ENCODE data around the gene MED29. TPM values are rescaled to one million over a fixed set of nuclear protein-coding genes. Genes with fewer than 3 reads are reported as not detected.

MED29 gene
- total RNA-seq, 1 donor from 2014 or later = 25.1 TPM

- DNase-seq (ENCODE audit: extremely low read depth, low read depth, low spot score) = no peak
Measured at GRCh38 chr19:39410017-39410830, 19.0 kb downstream of the MED29 start.

GRCh38 chr19:39410831-39411080 lies 19.6 kb downstream of the MED29 start:
- DNase-seq (ENCODE audit: extremely low read depth, low read depth, low spot score) = no peak

- DNase-seq (ENCODE audit: extremely low read depth, low read depth, low spot score) = no peak
Measured at GRCh38 chr19:39411081-39411831, 20.1 kb downstream of the MED29 start.

GRCh38 chr19:39411832-39412099 lies 20.6 kb downstream of the MED29 start:
- DNase-seq (ENCODE audit: extremely low read depth, low read depth, low spot score) = no peak

- peak; percentile 95 for DNase-seq (ENCODE audit: extremely low read depth, low read depth, low spot score)
Measured at GRCh38 chr19:39412100-39412866, 21.1 kb downstream of the MED29 start, which contains the start of gene PLEKHG2. TSS of gene PLEKHG2 (plus strand) at chr19:39412669. CDS start at chr19:39414087, 1,418 bp downstream.

GRCh38 chr19:39412867-39413271 lies 21.7 kb downstream of the MED29 start:
- DNase-seq (ENCODE audit: extremely low read depth, low read depth, low spot score) = no peak

- DNase-seq (ENCODE audit: extremely low read depth, low read depth, low spot score) = no peak
Measured at GRCh38 chr19:39413272-39413910, 22.2 kb downstream of the MED29 start.

GRCh38 chr19:39413911-39414608 lies 22.9 kb downstream of the MED29 start:
- no peak for DNase-seq (ENCODE audit: extremely low read depth, low read depth, low spot score)

- DNase-seq (ENCODE audit: extremely low read depth, low read depth, low spot score) = no peak
Measured at GRCh38 chr19:39415111-39416046, 24.2 kb downstream of the MED29 start.

GRCh38 chr19:39416152-39417120 lies 25.3 kb downstream of the MED29 start:
- no peak for DNase-seq (ENCODE audit: extremely low read depth, low read depth, low spot score)

- DNase-seq (ENCODE audit: extremely low read depth, low read depth, low spot score) = no peak
Measured at GRCh38 chr19:39417463-39418181, 26.4 kb downstream of the MED29 start.

- no peak for DNase-seq (ENCODE audit: extremely low read depth, low read depth, low spot score)
Measured at GRCh38 chr19:39419003-39419402, 27.8 kb downstream of the MED29 start.

GRCh38 chr19:39420769-39421168 lies 29.6 kb downstream of the MED29 start:
- no peak for DNase-seq (ENCODE audit: extremely low read depth, low read depth, low spot score)

GRCh38 chr19:39422020-39422419 lies 30.8 kb downstream of the MED29 start:
- DNase-seq (ENCODE audit: extremely low read depth, low read depth, low spot score) = no peak

GRCh38 chr19:39423258-39424086 lies 32.3 kb downstream of the MED29 start:
- DNase-seq (ENCODE audit: extremely low read depth, low read depth, low spot score) = no peak

GRCh38 chr19:39424934-39425333 lies 33.8 kb downstream of the MED29 start:
- no peak for DNase-seq (ENCODE audit: extremely low read depth, low read depth, low spot score)

GRCh38 chr19:39425744-39426143 lies 34.6 kb downstream of the MED29 start:
- no peak for DNase-seq (ENCODE audit: extremely low read depth, low read depth, low spot score)
